HG02970 (cell line): ENCODE data around the gene GLB1L3.

Experiments used
- ATAC-seq: cut with Tn5 transposase; IDR thresholded peaks from one replicate; pipeline ENCODE4 v1.9.1; 2021; ENCODE audit warnings: mild to moderate bottlenecking, moderate library complexity, moderate number of reproducible peaks; ENCODE audit not compliant: unreplicated experiment, low FRiP score

Gene GLB1L3, protein sequence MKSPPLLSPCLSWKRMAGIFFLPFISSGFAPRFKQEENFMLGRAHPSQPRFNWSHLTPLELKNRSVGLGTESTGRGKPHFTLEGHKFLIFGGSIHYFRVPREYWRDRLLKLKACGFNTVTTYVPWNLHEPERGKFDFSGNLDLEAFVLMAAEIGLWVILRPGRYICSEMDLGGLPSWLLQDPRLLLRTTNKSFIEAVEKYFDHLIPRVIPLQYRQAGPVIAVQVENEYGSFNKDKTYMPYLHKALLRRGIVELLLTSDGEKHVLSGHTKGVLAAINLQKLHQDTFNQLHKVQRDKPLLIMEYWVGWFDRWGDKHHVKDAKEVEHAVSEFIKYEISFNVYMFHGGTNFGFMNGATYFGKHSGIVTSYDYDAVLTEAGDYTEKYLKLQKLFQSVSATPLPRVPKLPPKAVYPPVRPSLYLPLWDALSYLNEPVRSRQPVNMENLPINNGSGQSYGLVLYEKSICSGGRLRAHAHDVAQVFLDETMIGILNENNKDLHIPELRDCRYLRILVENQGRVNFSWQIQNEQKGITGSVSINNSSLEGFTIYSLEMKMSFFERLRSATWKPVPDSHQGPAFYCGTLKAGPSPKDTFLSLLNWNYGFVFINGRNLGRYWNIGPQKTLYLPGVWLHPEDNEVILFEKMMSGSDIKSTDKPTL

GRCh38 chr11:134275534-134276395, at the start of gene GLB1L3:
Gene GLB1L3 (plus strand): TSS chr11:134276379. CDS start chr11:134276741, 362 bp downstream.
- no peak for ATAC-seq

DNA sequence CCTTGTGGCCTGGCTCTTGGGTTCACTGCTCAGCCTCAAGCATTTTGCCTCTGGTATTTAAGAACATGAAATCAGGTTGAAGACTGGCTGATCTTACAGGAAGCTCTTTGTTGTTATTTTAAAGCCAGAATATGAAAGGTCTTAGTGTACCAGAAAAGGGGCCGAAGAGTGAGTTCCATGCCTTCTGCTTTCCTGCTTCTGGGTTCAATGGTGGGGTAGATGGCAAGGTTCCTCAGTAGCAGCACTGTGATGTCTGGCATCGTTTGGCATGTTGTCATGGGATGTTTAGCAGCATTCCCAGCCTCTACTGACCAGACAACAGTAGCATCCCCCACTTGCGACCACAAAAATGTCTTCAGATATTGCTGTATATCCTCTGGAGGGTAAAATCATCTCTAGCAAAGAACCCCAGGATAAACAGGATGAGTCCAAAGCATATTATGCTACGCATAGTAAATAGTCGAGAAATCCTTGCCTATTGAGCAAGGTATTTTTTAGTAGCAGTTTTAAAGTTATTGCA, 49.3 kb upstream of the GLB1L3 start:
- no peak for ATAC-seq

- peak; percentile 31 for ATAC-seq
Observed at GRCh38 chr11:134228625-134229024, 47.6 kb upstream of the GLB1L3 start.

GRCh38 chr11:134229126-134229790, 46.9 kb upstream of the GLB1L3 start:
- no peak for ATAC-seq

GRCh38 chr11:134230339-134230738, 45.8 kb upstream of the GLB1L3 start:
- ATAC-seq = no peak

DNA sequence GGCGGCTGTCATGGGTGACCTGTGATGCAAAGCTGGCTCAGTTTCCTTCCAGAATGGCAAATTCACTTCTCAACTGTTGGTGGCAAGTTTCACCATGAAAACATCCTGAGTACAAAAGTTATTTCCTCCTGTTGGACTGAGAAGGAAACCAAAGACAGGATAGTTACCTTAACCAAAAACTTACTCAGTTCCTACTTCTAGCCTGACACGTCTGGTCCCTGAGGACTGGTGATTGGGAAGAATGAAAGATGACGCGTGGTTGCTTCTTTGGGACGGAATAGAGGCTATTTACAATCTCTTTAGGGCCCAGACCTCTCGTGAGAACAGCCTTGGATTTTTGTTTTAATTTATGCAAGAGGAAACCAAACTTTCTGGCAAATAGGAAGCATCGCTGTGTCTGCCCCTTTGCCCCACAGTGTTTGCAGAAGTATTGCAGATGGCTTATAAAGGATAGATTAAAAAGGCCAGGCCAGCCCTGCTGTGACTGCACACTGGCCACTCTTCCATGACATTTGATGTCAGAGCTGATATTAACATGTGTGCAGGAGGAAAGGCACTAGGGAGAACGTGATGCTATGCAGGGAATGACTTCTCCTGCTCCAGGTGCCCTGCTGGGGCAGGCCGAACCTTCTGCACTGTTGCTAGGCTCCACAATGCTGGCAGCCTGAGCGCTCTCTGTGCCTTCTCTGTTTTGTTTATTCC, 44.1 kb upstream of the GLB1L3 start:
- no peak for ATAC-seq

DNA sequence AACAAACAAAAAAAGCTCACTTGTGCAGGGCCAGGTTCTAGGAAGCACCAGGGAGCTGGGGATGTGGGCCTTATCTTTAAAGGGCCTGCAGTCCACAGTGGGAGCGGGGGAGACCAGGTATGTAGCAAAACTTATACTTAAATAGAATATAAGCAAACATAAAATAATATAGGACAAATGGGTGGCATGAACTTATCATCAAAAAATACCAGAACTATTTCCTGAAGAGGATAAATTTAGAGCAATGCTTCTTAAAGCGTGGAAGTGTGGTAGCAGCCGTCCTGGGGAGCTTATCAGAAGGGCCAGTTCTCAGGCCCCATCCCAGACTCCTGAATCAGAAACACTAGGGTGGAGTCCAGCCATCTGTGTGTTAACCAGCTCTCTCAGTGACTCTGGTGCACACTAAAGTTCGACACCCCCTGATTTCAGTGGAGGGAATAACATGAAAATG, 42.4 kb upstream of the GLB1L3 start:
- ATAC-seq = no peak

GRCh38 chr11:134235399-134235798, 40.8 kb upstream of the GLB1L3 start:
- no peak for ATAC-seq

DNA sequence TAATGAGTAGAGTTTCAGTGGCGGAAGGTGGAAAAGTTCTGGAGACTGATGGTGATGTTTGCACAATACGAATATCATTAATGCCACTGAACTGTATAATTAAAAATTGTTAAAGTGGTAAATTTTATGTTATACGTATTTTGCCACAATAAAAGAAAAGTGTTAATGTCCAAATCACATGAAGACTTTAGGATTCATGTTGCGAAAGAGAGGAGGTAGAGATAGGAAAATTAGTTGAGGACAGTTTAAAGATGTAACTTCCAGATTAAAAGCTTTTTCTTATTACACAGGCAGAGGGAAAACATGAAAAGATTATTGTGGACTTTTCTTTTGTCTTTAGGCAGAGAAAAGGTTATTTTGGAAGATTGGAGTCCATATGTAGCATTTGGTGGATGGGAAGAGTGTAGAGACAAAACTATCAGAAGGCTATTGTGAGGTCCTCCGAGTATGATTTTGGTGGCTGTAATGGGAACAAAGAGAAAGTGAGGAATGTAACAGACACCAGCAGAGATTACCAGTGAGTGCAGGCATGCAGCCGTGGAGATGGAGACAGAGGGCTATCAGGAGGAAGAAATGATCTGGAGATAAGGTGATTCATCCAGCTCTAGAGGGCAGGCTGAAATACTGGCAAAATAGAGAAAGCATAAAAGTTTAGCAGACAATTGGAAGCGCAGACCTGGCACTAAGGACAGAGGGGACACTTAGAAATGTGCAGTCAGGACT, 39.2 kb upstream of the GLB1L3 start:
- no peak for ATAC-seq

GRCh38 chr11:134237557-134237922, 38.6 kb upstream of the GLB1L3 start:
- ATAC-seq = no peak

DNA sequence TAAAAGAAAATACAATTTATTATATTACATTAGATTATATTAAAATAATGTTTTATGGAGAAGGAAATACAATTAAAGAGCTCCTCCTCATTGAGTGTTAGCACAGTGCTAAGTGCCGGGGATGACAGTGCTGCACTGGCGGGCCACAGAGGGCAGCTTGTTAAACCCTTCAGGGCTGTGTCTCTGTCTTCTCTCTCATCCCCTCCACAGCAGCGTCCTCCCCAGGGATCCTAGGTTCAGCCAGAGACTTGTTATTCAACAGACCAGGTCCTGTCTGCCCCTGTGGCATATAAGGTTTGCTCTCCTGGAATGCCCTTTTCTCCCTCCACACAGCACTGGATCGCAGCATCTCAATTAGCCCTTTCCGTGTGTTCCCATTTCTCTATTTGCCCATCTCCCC, 37.2 kb upstream of the GLB1L3 start:
- no peak for ATAC-seq

- ATAC-seq = no peak
Observed at GRCh38 chr11:134240592-134240991, 35.6 kb upstream of the GLB1L3 start.

GRCh38 chr11:134242376-134242775, 33.8 kb upstream of the GLB1L3 start:
- ATAC-seq = no peak

DNA sequence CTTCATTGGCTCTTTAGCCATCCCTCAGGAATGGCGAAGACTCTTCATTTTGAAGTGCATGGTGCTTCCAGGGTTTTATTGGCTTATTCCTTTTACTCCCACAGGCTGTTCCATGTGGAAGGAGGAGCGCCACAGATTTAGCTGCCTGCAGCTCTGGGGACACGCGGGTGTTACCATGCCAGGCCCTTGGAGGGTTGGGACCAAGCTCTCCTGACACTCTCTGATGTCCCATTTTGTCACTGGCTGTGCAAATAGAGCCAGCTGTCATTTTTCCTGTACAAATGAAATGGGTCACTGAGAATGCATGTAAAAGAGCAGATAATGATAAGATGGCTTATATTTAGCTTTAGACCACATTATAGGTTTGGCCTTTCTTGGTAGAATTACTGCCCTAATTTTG, 32.3 kb upstream of the GLB1L3 start:
- ATAC-seq = no peak

GRCh38 chr11:134244593-134244992, 31.6 kb upstream of the GLB1L3 start:
- no peak for ATAC-seq

GRCh38 chr11:134245434-134245833, 30.7 kb upstream of the GLB1L3 start:
- ATAC-seq = no peak

DNA sequence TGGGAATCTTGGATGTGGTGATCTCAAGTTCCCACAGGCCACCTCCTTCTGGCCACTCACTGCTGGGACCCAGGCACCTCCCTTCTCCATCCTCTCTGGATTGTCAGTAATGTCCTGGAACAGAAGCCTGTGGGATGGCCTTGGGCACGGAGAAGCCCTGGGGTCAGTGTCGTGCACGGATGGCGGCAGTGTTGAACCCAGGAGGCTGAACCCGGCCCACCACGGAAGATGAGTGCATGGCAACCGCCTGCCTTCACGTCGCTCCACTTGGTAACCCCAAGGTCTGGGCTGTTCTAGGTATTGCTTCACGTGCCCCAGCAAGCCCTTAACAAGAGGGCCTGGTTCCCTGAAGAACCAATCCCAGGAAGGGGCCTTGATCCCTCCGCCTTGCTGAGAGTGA, 30.1 kb upstream of the GLB1L3 start:
- no peak for ATAC-seq

DNA sequence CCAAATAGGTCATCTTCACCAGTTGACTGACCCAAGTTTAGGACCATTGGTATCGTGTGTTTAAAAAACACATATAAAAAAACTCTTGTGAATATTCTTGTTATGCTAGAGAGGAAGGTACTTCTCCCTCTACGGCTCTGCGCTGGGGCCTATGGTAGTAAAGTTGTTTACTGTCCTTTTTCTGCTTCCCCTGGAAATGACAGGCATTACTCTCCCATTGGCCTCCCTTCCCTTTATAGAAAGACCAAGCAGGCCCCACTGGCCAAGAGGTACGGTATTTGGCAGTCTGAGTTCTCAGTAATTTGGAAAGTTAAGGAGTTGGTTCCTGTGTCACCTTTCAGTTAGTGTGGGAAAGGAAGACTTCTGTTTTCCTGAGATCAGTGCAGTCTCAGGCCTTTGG, 29.5 kb upstream of the GLB1L3 start:
- no peak for ATAC-seq

GRCh38 chr11:134248910-134249480, 27.2 kb upstream of the GLB1L3 start:
- no peak for ATAC-seq
